DMS79 treated with DMSO at 0.1 percent for 48 hours (cell line): ENCODE measurements around the gene CDC14A.
A peak's percentile ranks its signal among the peaks of the same experiment; 100 is the strongest.

Source experiments
- DNase-seq: peaks from one replicate; lab custom pipeline; 2025; lab: John Stamatoyannopoulos, UW

The CDC14A gene

GRCh38 chr1:100538913-100539835 is 186.9 kb downstream of the CDC14A start:
- DNase-seq: peak; percentile 22

- peak; percentile 21 for DNase-seq
Observed at GRCh38 chr1:100539836-100540536, 187.7 kb downstream of the CDC14A start.

GRCh38 chr1:100542285-100542684 is 190.0 kb downstream of the CDC14A start:
- DNase-seq: peak; percentile 28

GRCh38 chr1:100543640-100544039 is 191.3 kb downstream of the CDC14A start:
- DNase-seq: no peak

GRCh38 chr1:100544791-100545190 is 192.5 kb downstream of the CDC14A start:
- DNase-seq: no peak

GRCh38 chr1:100545855-100546254 is 193.5 kb downstream of the CDC14A start:
- DNase-seq: no peak

GRCh38 chr1:100552031-100552430 is 199.7 kb downstream of the CDC14A start:
- DNase-seq: no peak

GRCh38 chr1:100552922-100553321 is 200.6 kb downstream of the CDC14A start:
- no peak for DNase-seq

GRCh38 chr1:100556181-100556580 is 203.9 kb downstream of the CDC14A start:
- no peak for DNase-seq

- DNase-seq: no peak
Observed at GRCh38 chr1:100556925-100557605, 204.8 kb downstream of the CDC14A start.

GRCh38 chr1:100557606-100557953 is 205.3 kb downstream of the CDC14A start:
- DNase-seq: no peak

- DNase-seq: no peak
Observed at GRCh38 chr1:100565533-100565932, 213.2 kb downstream of the CDC14A start.

GRCh38 chr1:100565937-100566699 is 213.8 kb downstream of the CDC14A start:
- DNase-seq: no peak

- no peak for DNase-seq
Observed at GRCh38 chr1:100567062-100567461, 214.8 kb downstream of the CDC14A start.
